Fibroblast of lung (primary cell): Measurements from ENCODE around the gene TPGS2.

Experiments
- CTCF ChIP-seq, 2 donors: IDR thresholded peaks in 1 of 2; conservative IDR thresholded peaks in 1 of 2; 1 replicate in 1 of 2; 2 replicates in 1 of 2; pipeline ENCODE4 v1.5.1; 2011 to 2012; ENCODE audit warnings: low read length in 2 of 2, control low read depth in 1 of 2, inconsistent platforms in 1 of 2, low read depth in 1 of 2, mild to moderate bottlenecking in 1 of 2
- EZH2 ChIP-seq: IDR thresholded peaks from 2 replicates; pipeline ENCODE4 v1.5.1; 2012; ENCODE audit warnings: low read length, control low read depth, mild to moderate bottlenecking; ENCODE audit errors: missing control alignments

GRCh38 chr18:36813824-36814223 is 15.0 kb downstream of the TPGS2 start:
- TF ChIP-seq CTCF (conservative IDR thresholded peaks at IDR 0.05 in 1 of 2, IDR thresholded peaks at IDR 0.05 in 1 of 2; ENCODE audit: low read depth in 1 of 2, low read length in 2 of 2) (no peak), EZH2 (no peak)
